Epidermal melanocyte (primary cell): ENCODE results near the gene SPAG5.

Source experiments
- DNase-seq: peaks from one replicate; pipeline ENCODE4 v3.0.0; 2011; ENCODE audit warnings: low spot score; ENCODE audit not compliant: insufficient read length

SPAG5 gene

DNA sequence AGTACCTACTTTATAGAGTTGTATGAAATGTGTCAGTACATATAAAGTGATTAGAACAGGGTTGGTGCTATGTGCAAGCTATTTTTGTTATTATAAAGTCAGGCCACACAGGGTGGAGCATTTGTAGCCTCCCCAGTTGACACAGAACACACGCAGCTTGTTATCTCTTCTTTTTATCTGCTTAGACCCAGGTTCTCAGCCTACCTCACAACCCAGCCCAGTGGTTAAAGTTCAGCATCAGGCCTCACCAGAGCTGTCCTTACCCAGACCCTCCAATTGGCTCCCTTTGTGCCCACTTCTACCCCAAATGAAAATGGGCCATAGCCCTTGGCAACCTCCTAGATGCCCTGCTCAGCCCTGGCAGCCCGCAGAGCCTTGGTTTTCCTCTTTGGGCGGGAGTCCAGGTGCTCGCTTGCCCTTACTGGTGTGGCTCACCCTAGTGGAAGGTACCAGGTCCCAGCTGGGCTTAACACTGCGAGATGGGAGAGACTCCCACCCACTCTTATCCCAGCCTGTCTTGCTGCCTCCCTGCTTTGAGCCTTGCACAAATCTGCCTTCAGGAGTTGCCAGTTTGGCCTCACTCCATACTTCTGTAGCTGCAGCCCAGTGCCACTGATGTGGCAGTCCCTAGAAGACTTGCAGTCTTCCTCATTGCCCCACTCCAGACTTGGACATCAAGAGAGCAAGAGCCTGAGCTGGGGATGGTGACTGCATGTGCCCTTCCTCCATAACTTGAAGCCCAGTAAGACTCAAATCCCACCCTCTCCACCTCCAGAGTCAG is 26.4 kb downstream of the SPAG5 start:
- DNase-seq = no peak

DNA sequence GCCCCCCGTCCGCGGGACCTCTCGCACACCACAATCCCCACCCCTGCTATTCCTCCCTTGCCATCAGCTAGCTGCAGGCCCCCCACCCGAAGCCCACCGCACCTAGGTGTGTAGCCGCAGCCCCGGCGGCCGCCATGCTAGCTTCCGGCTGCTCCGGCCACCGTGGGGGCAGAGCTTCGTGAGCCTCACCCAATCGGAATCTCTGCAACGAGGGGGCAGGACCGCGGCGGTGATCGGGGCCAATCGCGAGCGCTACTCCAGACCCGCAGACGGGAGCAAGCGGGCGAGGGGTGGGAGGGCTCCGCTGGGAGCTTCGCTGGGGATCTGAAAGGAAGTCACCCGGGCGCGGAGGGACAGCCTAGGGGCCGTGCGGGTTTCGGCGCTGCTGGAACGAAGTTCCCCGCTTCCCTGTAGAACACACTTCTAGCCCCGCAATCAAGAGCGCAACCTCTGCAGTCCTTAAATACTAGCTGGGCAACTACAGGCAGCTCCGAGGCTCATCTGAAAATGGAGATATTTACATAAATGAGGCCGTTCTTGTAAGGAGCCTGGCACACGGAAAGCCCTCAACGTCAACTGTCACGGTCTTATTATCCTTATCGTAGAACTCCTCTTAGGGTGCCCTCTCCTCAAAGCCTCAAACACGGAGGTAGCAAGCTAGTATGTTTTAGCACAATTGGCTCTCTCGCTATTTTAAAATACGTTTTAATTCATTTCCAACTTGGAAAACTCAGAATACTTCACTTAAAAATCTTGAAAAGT is 27.3 kb downstream of the SPAG5 start, which contains the start of gene PIGS:
Gene PIGS, minus strand, starts transcription at position 164 of the 762 bp plus-strand sequence. Its CDS starts 28 bp downstream, at position 136.
- peak; percentile 95 for DNase-seq

DNA sequence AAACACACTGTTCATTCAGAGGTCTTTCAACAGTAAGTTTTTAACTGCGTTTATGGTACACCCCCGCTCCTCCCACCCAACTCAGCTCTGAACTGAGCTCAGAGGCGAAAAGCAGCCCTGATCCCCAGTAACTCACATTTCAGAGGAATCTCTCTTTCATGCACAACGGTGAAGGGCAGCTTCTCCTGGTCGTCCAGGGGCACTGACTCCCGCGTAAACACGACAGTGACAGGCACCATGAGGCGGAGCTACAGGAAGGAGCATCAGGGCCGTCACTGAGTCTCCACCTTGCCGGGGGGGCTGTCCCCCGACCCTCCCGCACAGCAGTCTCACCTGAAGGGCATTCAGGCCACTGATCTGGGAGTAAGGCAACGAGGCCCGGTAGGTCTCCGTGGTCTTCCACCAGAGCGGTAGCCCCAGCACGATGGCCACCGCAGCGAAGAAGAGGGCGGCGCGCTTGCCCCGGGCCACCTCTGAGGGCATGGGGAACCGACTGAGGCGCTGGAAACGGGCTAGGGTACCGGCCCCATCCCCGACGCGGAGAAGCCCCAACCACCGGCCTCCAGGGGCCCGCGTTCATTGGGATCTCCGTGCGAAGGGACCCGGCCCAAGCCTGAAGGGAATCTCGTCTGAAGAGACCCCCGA is 28.0 kb downstream of the SPAG5 start:
- DNase-seq = no peak

DNA sequence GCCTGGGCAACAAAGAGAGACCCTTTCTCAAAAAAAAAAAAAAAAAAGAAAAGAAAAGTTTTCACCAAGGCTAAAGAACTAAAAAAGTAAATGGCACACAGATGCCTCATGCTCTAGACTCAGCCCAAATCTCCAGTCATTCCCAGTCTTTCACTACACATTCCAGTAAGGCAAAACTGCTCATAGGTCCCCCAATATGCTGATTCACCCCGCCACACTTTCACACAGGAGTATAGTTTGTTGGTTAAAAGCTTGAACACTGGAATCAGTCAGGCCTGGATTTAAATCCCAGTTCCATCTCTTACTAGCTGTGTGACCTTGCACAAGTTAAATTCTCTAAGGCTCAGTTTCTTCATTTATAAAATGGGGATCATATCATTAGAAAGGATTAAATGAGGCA is 29.4 kb downstream of the SPAG5 start:
- DNase-seq = no peak

DNA sequence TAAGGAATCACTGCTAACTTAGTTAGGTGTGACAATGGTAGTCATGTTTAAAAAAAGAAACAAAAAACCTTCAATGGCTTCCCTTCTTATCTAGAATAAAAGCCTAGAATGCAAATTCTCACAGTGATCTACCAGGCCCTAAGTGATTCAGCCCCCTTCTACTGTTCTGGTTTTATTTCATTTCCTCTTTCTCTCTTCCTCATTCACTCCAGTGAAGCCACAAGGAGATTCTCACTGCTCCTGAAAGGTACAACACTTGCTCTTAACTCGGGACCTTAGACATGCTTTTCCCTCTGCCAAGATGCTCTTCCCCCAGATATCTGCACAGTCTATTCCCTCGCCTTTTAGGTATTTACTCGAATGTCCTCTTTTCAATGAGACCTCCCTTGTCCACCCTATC is 31.2 kb downstream of the SPAG5 start:
- no peak for DNase-seq

DNA sequence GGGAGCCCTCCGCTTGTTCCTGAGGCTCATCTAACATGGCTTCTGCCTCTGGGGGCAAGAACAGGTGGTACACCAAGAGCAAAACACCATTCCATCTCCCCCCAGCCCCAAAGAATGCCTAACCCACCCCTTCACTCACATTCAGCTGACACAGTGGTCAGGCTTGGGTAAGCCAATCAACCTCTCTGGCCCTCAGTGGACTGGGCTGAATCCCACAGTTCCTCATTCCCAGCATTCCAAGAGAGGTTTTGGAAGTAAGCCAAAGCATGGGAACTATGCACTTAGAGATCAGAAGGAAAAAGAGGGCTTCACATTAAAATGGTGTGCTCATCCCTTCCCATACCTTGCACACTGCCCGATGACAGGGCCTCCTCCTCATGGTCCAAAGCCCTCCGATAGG is 35.4 kb downstream of the SPAG5 start:
- no peak for DNase-seq

DNA sequence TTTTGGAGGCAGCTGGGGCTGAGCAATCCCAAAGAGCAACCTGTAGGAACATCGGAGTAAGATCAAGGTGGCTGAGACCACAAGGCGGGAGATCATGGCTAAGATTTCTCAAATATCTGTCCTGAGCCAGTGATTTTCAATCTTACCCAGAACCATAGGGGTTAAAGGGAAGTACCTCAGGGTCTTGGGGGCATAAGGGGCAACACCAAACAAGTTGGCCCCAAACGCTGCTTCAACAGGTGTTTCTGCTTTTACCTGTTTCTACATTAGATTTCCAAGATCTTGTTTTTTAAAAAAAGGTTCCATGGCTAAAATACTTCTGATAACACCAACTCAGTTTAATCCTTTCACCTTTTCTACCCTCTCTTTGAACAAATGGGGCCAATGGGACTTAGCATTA is 43.8 kb downstream of the SPAG5 start:
- DNase-seq = no peak

DNA sequence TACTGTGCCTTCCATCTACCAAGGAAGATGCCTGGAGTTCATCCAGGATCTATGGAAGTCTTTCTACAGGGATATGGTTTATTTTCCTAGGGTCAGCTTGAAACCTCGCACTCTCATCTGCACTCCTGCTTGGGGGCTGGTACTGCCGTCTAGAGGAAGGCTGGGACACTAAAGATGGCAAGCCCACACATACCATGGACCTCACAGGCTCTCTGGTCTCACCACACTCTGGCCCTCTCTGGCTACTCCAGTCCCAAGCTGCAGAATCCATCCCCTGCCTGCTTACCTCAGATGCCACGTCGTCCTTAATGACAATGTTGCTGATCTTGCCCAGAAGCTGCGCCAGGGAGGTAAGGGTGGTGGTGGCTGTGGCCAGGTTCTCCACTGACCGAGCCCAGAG is 44.3 kb downstream of the SPAG5 start:
- no peak for DNase-seq

DNA sequence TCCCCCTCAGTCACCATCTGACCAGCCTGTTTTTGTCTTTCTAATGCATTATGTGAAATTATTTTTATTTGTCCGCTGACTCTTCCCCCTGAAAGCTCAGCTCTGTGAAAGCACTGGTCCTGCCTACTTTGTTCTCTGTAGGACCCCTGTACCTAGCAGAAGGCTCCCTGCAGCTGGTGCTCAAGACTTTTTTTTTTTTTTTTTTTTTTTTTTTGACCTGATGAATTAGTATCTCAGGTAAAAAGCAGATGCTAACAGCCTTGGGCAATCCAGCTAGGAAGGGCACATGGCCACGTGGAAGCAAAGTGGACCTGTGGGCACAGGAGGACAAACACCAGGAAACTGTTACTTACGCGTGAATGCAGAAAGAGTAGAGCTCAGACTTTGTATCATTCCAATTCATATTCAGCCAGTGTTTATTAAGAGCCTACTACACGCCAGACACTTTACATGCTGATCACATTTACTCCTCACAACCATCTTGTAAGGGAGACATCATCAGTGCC is 45.8 kb downstream of the SPAG5 start:
- DNase-seq = no peak

DNA sequence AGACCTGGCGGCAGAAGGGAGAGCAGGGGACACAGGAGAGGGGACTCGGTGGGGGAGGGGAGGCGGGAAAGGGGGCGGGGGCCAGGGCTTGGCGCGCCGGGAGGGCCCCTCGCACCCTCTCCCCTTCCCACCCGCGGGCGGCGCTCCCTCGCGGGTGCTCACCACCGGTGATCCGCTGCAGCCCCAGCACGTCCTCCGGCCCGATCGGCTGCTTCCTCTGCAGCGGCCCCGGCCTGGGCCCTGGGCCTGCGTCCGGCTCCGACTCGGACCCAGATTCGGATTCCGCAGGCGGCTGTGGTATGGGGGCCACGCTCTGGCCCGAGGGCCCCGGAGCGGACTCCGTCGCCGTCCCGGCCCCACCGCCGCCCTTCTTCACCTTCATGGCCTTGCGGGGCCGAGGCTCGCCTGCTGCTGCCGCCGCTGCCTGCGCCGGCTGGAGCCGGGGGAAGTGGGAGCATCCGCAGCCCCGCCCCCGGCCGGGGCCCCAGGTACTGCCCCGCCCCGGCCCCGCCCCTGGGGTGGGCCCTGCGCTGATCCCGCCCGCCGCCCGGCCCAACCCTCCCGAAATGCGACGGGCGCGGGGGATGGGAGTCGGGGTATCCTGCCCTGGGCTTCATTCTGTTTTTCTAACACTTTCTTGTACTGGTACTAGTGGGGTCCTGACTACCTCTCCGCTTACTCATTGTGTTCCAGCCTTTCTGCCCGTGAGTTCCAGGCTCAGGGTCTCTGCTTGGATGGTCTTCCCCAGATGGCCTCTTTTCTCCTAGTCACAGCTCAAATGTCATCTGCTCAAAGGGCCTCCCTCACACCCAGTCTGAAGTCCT is 46.4 kb downstream of the SPAG5 start, which contains the start of gene UNC119:
Gene UNC119, minus strand, starts transcription at position 449 of the 824 bp plus-strand sequence. Its CDS starts 67 bp downstream, at position 382.
- DNase-seq = peak; percentile 86

DNA sequence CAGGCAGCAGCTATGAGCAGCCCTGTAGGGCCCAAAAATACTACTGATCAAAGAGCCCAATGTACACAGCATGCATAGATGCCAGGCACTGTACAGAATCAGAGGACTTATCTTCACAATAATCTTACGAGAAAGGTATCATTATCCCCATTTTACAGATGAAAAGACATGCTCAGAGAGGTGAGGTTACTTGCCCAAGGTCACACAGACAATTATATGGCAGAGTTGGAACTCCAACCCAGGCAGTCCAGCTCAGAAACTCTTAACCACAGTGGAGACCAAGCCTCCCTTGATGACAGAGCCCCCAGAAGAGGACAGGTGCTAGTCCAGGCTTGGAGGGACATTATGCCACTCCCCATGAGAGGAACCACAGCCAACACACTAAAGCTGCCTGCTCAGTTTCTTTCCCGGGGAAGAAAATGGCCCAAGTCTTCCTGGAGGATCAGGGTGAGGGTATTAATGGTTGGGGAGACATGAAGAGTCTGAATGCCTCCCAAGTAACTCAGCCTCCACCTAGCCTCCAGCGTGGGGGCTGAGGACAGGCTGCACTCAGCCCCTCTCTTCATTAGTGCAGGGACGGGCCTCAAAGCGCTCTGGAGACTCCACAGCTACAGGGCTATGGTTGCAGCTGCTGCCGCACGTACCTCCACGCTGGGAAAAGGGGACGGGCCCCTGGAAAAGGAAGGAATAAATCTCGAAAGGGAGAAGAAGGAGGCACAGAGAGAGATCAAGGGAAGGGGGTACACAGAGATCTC is 47.2 kb downstream of the SPAG5 start:
- no peak for DNase-seq

DNA sequence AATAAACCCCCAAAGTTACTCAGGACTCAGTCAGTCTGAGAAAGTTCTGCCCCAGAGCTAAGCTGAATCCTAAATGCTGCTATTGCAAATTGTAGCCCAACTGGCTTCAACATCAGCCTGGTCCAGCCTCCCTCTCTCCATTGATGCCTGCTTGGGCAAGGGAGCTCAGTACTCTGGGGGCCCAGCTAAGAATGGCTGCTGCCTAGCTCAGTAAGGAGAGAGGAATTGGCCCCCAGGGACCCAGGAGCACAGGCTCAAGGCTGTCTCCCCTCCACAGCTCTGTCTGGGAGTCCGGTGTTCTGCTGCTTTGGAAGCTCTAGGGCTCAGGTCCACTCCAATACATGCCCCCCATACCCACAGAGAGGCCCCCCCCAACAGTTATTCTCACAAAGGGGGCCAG is 48.0 kb downstream of the SPAG5 start:
- DNase-seq = no peak

DNA sequence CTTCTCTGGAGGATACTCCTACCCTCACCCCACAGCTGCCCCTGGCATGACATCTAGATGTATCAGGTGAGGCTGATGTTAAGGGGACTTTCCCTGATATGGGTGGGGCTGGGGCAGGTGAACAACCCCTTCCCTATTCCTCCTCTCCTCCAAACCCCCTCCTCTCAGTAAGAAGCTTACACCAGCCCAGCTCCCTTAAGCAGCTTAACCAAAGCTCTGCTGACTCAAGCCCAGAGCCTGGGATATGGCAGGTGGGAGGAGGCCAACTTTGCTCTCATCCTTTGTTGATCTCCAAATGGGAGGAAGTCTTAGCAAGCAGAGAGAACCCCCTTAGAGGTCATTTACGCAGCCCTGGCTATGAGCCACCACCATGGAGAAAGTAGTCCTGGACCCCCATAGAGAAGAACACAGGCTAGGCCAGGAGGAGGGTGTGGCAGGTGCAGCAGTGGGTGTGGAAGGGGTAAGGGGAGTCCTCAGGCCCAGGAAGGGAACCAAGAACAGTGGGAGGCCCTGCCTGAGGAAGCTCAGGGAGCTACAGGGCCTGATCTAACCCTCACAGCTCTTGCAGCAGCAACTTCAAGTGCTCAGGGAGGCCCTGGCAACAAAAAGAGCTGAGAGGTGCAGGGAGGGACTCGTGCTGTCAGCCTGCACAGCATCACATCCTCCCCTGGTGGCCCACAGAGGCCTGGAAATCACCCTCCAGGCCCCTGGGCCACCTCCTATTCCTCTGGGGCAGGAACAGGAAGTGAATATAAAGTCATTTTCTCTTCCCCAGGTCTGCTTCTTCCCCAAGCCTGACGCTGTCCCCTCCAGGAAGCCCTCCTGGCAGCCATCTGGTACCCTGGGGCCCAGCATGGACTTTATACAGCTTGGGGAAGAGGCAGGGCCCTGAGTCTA is 49.3 kb downstream of the SPAG5 start:
- no peak for DNase-seq

DNA sequence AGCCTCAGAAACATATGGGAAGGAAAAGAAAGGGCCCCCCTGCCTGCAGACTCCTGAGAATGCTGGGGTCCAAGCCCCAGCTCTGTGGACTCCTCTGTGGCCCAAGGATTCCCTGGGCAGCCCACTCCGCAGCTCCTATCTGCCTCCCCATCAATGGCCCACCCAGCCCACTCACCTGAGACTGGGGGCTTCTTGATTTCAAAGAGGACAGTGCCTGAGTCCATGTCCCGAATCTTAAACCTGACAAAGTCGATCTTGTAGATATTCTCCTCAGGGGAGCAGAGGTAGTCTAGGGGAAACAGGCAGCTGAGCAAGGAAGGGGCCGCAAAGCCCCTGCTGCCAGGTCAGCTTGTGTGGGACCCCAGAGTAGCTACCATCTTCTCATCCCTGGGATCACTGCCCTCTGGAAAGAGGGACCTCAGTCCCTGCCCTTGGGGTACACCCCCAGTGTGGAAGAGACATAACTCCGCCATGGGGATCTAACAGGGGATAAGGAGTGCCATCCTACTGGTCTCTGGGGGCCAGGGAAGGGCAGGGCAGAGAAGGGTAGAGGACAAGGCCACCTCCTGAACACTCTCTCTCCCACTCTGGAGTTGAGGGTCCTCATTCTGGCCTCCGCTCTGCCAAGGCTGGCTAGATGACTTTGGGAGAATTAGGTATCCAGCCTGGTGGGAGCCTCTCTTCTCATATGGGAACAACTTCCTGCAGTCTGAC is 50.3 kb downstream of the SPAG5 start:
- no peak for DNase-seq

DNA sequence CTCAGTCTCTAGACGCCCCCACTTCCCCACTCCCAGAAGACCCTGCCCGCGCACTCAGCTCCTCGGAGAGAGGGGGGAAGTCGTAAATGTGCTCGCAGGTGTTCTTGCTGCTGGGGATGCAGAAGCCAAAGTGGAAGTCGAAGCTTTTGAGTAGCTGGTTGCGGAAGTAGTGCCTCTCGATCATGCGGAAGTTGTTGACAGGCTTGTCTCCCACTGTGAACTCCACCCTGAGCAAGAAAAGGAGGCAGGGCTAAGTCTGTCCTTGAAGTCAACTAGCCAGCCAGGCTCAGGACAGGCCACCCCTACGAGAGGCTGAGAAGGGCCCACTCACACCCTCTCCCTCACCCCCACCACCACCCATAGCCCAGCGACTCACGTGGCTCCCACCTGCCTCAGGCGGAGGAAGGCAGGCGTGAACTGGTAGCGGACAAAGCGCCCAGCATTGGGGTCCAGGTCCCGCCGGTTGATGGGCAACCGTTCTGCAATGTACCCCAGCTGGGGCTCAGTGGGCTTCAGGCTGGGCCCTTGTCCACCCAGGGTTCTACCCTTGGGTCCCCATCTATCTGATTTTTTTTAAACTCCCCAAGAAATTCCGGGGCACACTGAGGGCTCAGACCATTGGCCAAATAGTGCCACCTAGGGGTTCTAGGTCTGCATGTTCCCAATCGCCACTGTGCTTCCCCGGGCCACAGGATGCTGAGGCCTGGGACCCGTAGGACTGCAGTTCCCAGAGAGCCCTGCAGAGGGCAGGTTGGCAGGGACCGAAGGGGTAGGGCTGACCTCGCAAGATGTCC is 51.0 kb downstream of the SPAG5 start:
- DNase-seq = peak; percentile 67

DNA sequence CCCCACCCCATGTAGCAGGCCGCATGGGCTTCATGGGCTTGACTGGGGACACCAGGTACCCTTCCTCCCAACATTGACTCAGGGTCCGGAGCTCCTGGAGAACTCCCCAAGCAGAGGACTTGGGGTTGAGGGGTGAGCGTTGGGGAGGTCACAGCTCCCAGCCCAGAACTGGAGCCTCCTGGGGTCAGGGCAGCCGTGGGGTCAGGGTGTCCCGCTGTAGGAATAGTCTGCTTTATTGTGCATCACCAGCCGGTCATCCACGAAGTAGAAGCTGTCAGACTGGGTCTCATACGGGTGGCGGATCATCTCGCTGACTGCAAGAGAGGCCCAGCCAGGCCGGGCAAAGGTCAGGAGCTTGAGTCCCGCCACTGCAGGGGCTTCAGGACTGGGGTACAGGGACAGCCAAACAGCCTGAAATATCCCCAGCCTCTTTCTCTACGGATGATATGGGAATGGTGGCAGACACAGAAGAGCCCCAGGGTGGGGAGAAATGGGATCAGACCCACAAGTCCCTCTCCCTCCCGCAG is 51.7 kb downstream of the SPAG5 start:
- DNase-seq = no peak

DNA sequence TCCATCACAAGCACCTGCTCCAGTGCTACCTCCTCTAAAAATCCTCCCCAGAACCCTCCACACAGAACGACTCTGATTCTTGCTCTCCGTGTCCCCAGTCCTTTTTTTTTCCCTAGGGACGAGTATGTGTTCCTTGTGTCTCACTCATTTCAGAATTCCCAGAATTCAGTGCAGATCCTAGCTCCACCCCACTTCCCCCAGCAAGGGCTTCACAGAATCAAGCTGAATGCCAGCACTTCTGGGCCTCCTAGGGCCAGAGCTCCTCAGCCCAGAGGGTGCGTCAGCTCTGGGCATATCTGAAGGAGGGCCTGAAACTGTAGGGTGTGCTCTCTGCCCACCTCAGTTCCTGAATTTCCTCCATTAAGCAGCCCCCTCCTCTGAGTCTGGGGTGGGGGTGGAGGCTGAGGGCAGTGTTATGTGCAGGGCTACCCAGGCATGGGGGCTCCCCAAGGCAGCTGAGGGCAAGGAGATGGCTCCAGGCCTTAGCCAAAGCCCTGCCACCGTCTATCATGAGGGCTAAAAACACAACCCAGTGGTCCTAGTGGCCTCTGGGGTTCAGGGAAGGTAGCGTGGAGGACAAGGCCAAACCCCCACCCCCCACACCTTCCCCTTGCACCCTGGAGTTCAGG is 52.9 kb downstream of the SPAG5 start:
- no peak for DNase-seq
